ENCODE measurements around the gene CCL17. TPM values are rescaled to one million over a fixed set of nuclear protein-coding genes. Genes with fewer than 3 reads are reported as not detected.

CCL17 gene
- total and polyA plus RNA-seq, 4 donors: not detected

DNA sequence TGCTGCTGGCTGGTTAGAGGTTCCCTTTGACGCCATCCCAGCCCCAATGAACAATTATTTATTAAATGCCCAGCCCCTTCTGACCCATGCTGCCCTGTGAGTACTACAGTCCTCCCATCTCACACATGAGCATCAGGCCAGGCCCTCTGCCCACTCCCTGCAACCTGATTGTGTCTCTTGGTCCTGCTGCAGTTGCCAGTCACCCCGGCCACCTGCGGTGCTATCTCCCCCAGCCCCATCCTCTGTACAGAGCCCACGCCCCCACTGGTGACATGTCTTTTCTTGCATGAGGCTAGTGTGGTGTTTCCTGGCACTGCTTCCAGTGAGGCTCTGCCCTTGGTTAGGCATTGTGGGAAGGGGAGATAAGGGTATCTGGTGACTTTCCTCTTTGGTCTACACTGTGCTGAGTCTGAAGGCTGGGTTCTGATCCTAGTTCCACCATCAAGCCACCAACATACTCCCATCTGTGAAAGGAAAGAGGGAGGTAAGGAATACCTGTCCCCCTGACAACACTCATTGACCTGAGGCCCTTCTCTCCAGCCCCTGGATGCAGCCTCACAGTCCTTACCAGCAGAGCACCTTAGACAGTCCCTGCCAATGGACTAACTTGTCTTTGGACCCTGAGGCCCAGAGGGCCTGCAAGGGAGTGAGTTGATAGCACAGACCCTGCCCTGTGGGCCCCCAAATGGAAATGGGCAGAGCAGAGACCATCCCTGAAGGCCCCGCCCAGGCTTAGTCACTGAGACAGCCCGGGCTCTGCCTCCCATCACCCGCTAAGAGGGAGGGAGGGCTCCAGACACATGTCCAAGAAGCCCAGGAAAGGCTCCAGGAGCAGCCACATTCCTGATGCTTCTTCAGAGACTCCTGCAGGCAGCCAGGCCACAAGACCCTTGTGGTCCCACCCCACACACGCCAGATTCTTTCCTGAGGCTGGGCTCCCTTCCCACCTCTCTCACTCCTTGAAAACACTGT, 21.0 kb upstream of the CCL17 start:
- Histone ChIP-seq H3K27ac (ENCODE audit: low read depth in 1 of 2, low read length in 2 of 2) (no peak overlapping the region), H3K9ac (ENCODE audit: low read depth in 1 of 2, low read length in 2 of 2) (no peak overlapping the region), H3K4me3 (ENCODE audit: low read depth in 1 of 3, low read length in 3 of 3) (no peak overlapping the region), H3K27me3 (ENCODE audit: control insufficient read depth in 4 of 4, insufficient read depth in 4 of 4, low read length in 3 of 4) (no peaks in the 10 kb centered on the region), H3K36me3 (ENCODE audit: control insufficient read depth in 4 of 4, insufficient read depth in 3 of 4, low read depth in 1 of 4, low read length in 3 of 4) (peaks cover 6 to 15% (median 9%) of the 10 kb centered on the region in 4 donors), H3K4me1 (ENCODE audit: control insufficient read depth in 4 of 4, insufficient read depth in 4 of 4, low read length in 3 of 4) (peaks cover 2 to 15% (median 6%) of the 10 kb centered on the region in 4 donors), H3K9me3 (ENCODE audit: control insufficient read depth in 4 of 4, low read length in 3 of 4) (no peaks in the 10 kb centered on the region)
- peak; percentile 55 for DNase-seq (ENCODE audit: low spot score)
- no peak for TF ChIP-seq FOXA2 (IDR thresholded peaks at IDR 0.05)
- TF ChIP-seq, protein P1, sequence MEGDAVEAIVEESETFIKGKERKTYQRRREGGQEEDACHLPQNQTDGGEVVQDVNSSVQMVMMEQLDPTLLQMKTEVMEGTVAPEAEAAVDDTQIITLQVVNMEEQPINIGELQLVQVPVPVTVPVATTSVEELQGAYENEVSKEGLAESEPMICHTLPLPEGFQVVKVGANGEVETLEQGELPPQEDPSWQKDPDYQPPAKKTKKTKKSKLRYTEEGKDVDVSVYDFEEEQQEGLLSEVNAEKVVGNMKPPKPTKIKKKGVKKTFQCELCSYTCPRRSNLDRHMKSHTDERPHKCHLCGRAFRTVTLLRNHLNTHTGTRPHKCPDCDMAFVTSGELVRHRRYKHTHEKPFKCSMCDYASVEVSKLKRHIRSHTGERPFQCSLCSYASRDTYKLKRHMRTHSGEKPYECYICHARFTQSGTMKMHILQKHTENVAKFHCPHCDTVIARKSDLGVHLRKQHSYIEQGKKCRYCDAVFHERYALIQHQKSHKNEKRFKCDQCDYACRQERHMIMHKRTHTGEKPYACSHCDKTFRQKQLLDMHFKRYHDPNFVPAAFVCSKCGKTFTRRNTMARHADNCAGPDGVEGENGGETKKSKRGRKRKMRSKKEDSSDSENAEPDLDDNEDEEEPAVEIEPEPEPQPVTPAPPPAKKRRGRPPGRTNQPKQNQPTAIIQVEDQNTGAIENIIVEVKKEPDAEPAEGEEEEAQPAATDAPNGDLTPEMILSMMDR (IDR thresholded peaks at IDR 0.05; ENCODE audit: low read depth, low read length, missing input control): no peak
- TF ChIP-seq RAD21 (IDR thresholded peaks at IDR 0.05): no peak
- TF ChIP-seq FOXA1 (IDR thresholded peaks at IDR 0.05): no peak
- TF ChIP-seq SP1 (IDR thresholded peaks at IDR 0.05): no peak
- TF ChIP-seq JUND (IDR thresholded peaks at IDR 0.05): no peak
- TF ChIP-seq, protein P2, sequence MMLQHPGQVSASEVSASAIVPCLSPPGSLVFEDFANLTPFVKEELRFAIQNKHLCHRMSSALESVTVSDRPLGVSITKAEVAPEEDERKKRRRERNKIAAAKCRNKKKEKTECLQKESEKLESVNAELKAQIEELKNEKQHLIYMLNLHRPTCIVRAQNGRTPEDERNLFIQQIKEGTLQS (IDR thresholded peaks at IDR 0.05): no peak
- no peak for TF ChIP-seq NR2F2 (IDR thresholded peaks at IDR 0.05)
- no peak for TF ChIP-seq RXRA (IDR thresholded peaks at IDR 0.05)
- no peak for TF ChIP-seq GABPA (IDR thresholded peaks at IDR 0.05 in 1 of 2, conservative IDR thresholded peaks at IDR 0.05 in 1 of 2)
- no peak for TF ChIP-seq HNF4G (IDR thresholded peaks at IDR 0.05)
- TF ChIP-seq EGR1 (IDR thresholded peaks at IDR 0.05; ENCODE audit: low read depth in 2 of 2): no peak
- TF ChIP-seq TAF1 (conservative IDR thresholded peaks at IDR 0.05): no peak
- no peak for TF ChIP-seq HNF4A (conservative IDR thresholded peaks at IDR 0.05)
- TF ChIP-seq, protein P3, sequence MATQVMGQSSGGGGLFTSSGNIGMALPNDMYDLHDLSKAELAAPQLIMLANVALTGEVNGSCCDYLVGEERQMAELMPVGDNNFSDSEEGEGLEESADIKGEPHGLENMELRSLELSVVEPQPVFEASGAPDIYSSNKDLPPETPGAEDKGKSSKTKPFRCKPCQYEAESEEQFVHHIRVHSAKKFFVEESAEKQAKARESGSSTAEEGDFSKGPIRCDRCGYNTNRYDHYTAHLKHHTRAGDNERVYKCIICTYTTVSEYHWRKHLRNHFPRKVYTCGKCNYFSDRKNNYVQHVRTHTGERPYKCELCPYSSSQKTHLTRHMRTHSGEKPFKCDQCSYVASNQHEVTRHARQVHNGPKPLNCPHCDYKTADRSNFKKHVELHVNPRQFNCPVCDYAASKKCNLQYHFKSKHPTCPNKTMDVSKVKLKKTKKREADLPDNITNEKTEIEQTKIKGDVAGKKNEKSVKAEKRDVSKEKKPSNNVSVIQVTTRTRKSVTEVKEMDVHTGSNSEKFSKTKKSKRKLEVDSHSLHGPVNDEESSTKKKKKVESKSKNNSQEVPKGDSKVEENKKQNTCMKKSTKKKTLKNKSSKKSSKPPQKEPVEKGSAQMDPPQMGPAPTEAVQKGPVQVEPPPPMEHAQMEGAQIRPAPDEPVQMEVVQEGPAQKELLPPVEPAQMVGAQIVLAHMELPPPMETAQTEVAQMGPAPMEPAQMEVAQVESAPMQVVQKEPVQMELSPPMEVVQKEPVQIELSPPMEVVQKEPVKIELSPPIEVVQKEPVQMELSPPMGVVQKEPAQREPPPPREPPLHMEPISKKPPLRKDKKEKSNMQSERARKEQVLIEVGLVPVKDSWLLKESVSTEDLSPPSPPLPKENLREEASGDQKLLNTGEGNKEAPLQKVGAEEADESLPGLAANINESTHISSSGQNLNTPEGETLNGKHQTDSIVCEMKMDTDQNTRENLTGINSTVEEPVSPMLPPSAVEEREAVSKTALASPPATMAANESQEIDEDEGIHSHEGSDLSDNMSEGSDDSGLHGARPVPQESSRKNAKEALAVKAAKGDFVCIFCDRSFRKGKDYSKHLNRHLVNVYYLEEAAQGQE (IDR thresholded peaks at IDR 0.05): no peak
- TF ChIP-seq, protein P4, sequence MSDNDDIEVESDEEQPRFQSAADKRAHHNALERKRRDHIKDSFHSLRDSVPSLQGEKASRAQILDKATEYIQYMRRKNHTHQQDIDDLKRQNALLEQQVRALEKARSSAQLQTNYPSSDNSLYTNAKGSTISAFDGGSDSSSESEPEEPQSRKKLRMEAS (IDR thresholded peaks at IDR 0.05): no peak
- TF ChIP-seq YY1 (IDR thresholded peaks at IDR 0.05): no peak
- TF ChIP-seq, protein P5, sequence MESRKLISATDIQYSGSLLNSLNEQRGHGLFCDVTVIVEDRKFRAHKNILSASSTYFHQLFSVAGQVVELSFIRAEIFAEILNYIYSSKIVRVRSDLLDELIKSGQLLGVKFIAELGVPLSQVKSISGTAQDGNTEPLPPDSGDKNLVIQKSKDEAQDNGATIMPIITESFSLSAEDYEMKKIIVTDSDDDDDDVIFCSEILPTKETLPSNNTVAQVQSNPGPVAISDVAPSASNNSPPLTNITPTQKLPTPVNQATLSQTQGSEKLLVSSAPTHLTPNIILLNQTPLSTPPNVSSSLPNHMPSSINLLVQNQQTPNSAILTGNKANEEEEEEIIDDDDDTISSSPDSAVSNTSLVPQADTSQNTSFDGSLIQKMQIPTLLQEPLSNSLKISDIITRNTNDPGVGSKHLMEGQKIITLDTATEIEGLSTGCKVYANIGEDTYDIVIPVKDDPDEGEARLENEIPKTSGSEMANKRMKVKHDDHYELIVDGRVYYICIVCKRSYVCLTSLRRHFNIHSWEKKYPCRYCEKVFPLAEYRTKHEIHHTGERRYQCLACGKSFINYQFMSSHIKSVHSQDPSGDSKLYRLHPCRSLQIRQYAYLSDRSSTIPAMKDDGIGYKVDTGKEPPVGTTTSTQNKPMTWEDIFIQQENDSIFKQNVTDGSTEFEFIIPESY (IDR thresholded peaks at IDR 0.05): no peak
- WGBS: 82% methylated on average over 8 of the region's 8 CpGs
